ENCODE data around the gene LRRK2. TPM values are rescaled to one million over a fixed set of nuclear protein-coding genes. Genes with fewer than 3 reads are reported as not detected.

LRRK2 gene
- total RNA-seq, 1 experiment from 2014 or later = 0.33 TPM

DNA sequence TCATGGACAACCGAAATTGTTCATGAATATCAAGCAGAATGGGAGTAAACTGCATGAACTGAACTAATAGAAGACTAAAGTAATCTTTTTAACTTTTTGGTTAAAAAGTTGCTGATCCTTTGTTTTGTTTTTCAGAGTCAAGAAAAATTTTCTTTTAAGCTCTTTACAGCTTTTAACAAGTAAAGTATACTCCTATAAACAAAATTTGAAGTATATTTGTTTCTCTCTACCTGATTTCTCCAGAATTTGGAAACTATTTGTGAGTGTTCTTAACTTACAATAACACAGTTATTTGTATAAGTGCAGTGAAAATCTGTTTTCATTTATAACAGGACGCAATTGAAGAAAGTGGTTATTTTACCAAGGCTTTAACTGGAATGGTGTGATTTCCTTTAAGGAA lies 12.2 kb upstream of the LRRK2 start:
- Histone ChIP-seq H3K27ac (ENCODE audit: low read length) (no peak overlapping the region), H2AFZ (ENCODE audit: low read length) (no peak overlapping the region), H3K9me2 (replicated peaks; ENCODE audit: low read length) (no peaks in the 10 kb centered on the region), H4K20me1 (ENCODE audit: low read length) (no peaks in the 10 kb centered on the region), H3K4me2 (ENCODE audit: low read length) (no peak overlapping the region), H3K4me1 (ENCODE audit: insufficient read depth, low read length) (0 out of 2 replicates have a peak, but pooled peaks cover 5% of the 10 kb centered on the region), H3K9me3 (ENCODE audit: low read length) (no peaks in the 10 kb centered on the region), H3K4me3 (ENCODE audit: low read length) (no peak overlapping the region), H3K9ac (ENCODE audit: low read length) (no peak overlapping the region), H3K36me3 (ENCODE audit: low read depth, low read length) (no peaks in the 10 kb centered on the region), H3K79me2 (ENCODE audit: low read length) (no peaks in the 10 kb centered on the region), H3F3A (ENCODE audit: low read length, unreplicated experiment) (no peaks in the 10 kb centered on the region), H3K27me3 (ENCODE audit: low read length) (0 out of 2 replicates have a peak, but pooled peaks cover 9% of the 10 kb centered on the region)
- DNase-seq = no peak
- ChIA-PET CTCF (no interaction called here), POLR2A (ENCODE audit: unreplicated experiment) (no interaction called here)
- no TSS peak for BruUV-seq (replicated peaks)
- intact Hi-C loops (cut with micrococcal nuclease) = no loop called here
- no peak for ATAC-seq
- TF ChIP-seq EZH2phosphoT487 (IDR thresholded peaks at IDR 0.05; ENCODE audit: borderline replicate concordance, low read length) = no peak
- TF ChIP-seq EZH2 (IDR thresholded peaks at IDR 0.05; ENCODE audit: low read length, unreplicated experiment) = no peak
- no peak for TF ChIP-seq CTCF (conservative IDR thresholded peaks at IDR 0.05; ENCODE audit: low read depth, low read length)

DNA sequence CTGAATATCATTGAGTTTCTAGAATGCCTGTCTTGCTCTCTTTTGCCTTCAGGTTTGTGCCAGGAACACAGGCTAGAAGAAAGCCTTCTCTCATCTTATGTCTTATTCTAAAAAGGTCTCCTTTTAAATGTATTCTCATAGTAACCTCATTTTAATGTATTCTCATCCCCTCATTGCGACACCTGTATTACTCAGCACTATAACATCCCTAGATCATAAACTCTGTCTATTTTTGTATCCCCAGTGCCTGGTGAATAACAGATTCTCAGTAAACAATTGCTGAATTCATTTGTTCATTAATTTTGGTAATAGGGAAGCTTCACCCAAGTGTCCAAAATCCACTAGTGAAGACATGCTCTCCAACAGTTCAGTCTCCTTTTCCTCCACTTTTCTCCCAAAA lies 8.8 kb upstream of the LRRK2 start:
- POLR2A ChIA-PET (ENCODE audit: unreplicated experiment) = no interaction called here

More for the DNA sequence above, 8.8 kb upstream of the LRRK2 start:
- no peak overlapping the region for H3K9ac ChIP-seq (ENCODE audit: low read length)
- BruUV-seq (replicated peaks) = no TSS peak
- CTCF ChIA-PET = no interaction called here
- H3K36me3 ChIP-seq (ENCODE audit: low read depth, low read length) = no peaks in the 10 kb centered on the region
- H3K9me2 ChIP-seq (replicated peaks; ENCODE audit: low read length) = no peaks in the 10 kb centered on the region
- no peak for TF ChIP-seq CTCF (conservative IDR thresholded peaks at IDR 0.05; ENCODE audit: low read depth, low read length)
- 0 out of 2 replicates have a peak, but pooled peaks cover 5% of the 10 kb centered on the region for H3K4me1 ChIP-seq (ENCODE audit: insufficient read depth, low read length)
- no peaks in the 10 kb centered on the region for H4K20me1 ChIP-seq (ENCODE audit: low read length)
- peak; percentile 35 for DNase-seq
- H3K4me2 ChIP-seq (ENCODE audit: low read length) = no peak overlapping the region
- no peak overlapping the region for H2AFZ ChIP-seq (ENCODE audit: low read length)
- no peaks in the 10 kb centered on the region for H3F3A ChIP-seq (ENCODE audit: low read length, unreplicated experiment)
- H3K27me3 ChIP-seq (ENCODE audit: low read length) = 0 out of 2 replicates have a peak, but pooled peaks cover 9% of the 10 kb centered on the region
- H3K9me3 ChIP-seq (ENCODE audit: low read length) = no peaks in the 10 kb centered on the region
- no peak for ATAC-seq
- intact Hi-C loops (cut with micrococcal nuclease) = no loop called here
- no peaks in the 10 kb centered on the region for H3K79me2 ChIP-seq (ENCODE audit: low read length)
- no peak overlapping the region for H3K4me3 ChIP-seq (ENCODE audit: low read length)
- H3K27ac ChIP-seq (ENCODE audit: low read length) = no peak overlapping the region
